ENCODE results near the gene CACNG7. TPM values are rescaled to one million over a fixed set of nuclear protein-coding genes. Genes with fewer than 3 reads are reported as not detected.
A peak's percentile ranks its signal among the peaks of the same experiment; 100 is the strongest.

CACNG7 gene
- total and polyA plus RNA-seq, 7 experiments from 2014 or later: not detected

GRCh38 chr19:53962887-53963431 is 53.9 kb downstream of the CACNG7 start, which contains the start of gene CACNG8:
Gene CACNG8 (plus strand): TSS chr19:53962937.
- peaks cover 0 to 1% of the 10 kb centered on the region in 2 donors for H3K27me3 ChIP-seq (ENCODE audit: control insufficient read depth in 2 of 2, insufficient read depth in 2 of 2, low read length in 2 of 2)
- CTCF ChIA-PET: no interaction called here
- H3K36me3 ChIP-seq (ENCODE audit: control insufficient read depth in 2 of 3, insufficient read depth in 3 of 3, low read length in 3 of 3): no peaks in the 10 kb centered on the region
- Mint-ChIP-seq H3K36me3 (peaks cover 0 to 12% (median 0%) of the 10 kb centered on the region in 5 donors), H3K4me3 (peak within 1 kb of the TSS in 1 of 10 donors; percentile 20), H3K4me1 (peaks cover 2 to 27% (median 12%) of the 10 kb centered on the region in 7 donors), H3K9me3 (peaks cover 0 to 12% (median 0%) of the 10 kb centered on the region in 11 donors), H3K27me3 (peaks cover 64 to 84% (median 76%) of the 10 kb centered on the region in 5 donors), H3K27ac (no peak within 1 kb of the TSS)
- no peak within 1 kb of the TSS for H3K27ac ChIP-seq (ENCODE audit: low read depth, low read length)
- H3K4me3 ChIP-seq (ENCODE audit: low read length): no peak within 1 kb of the TSS
- DNase-seq (no peak), ATAC-seq (no peak)
- POLR2A ChIA-PET: no interaction called here
- H3K4me1 ChIP-seq (ENCODE audit: control insufficient read depth in 2 of 2, insufficient read depth in 2 of 2, low read length in 2 of 2): no peaks in the 10 kb centered on the region
- no peaks in the 10 kb centered on the region for H3K9me3 ChIP-seq (ENCODE audit: control insufficient read depth in 2 of 3, low read length in 3 of 3)
- intact Hi-C loops (cut with micrococcal nuclease): no loop called here

- POLR2A ChIA-PET: no interaction called here
- peaks cover 45 to 79% (median 59%) of the 10 kb centered on the region in 5 donors for H3K27me3 Mint-ChIP-seq
Observed at GRCh38 chr19:53965091-53965490, 56.0 kb downstream of the CACNG7 start.

GRCh38 chr19:53966931-53967330 is 57.9 kb downstream of the CACNG7 start:
- Histone ChIP-seq H3K27ac (ENCODE audit: low read depth, low read length) (no peak overlapping the region), H3K4me3 (ENCODE audit: low read length) (no peak overlapping the region), H3K36me3 (ENCODE audit: control insufficient read depth in 2 of 3, insufficient read depth in 3 of 3, low read length in 3 of 3) (no peaks in the 10 kb centered on the region), H3K27me3 (ENCODE audit: control insufficient read depth in 2 of 2, insufficient read depth in 2 of 2, low read length in 2 of 2) (no peaks in the 10 kb centered on the region), H3K4me1 (ENCODE audit: control insufficient read depth in 2 of 2, insufficient read depth in 2 of 2, low read length in 2 of 2) (no peaks in the 10 kb centered on the region), H3K9me3 (ENCODE audit: control insufficient read depth in 2 of 3, low read length in 3 of 3) (no peaks in the 10 kb centered on the region)
- Mint-ChIP-seq H3K4me1 (peaks cover 0 to 13% (median 4%) of the 10 kb centered on the region in 7 donors), H3K27me3 (peaks cover 28 to 74% (median 47%) of the 10 kb centered on the region in 5 donors), H3K36me3 (peaks cover 0 to 12% (median 0%) of the 10 kb centered on the region in 5 donors), H3K4me3 (no peak overlapping the region), H3K27ac (no peak overlapping the region), H3K9me3 (peaks cover 0 to 3% (median 0%) of the 10 kb centered on the region in 11 donors)
- ATAC-seq: no peak
- intact Hi-C loops (cut with micrococcal nuclease): no loop called here
- CTCF ChIA-PET: no interaction called here
- POLR2A ChIA-PET: no interaction called here
- DNase-seq: no peak

More at GRCh38 chr19:53965091-53965490, 56.0 kb downstream of the CACNG7 start:
- ATAC-seq (no peak), DNase-seq (no peak)
- no peak overlapping the region for H3K27ac ChIP-seq (ENCODE audit: low read depth, low read length)
- Mint-ChIP-seq H3K4me3 (peak overlapping the region in 1 of 10 donors; percentile 61), H3K27ac (no peak overlapping the region), H3K9me3 (peaks cover 0 to 11% (median 0%) of the 10 kb centered on the region in 11 donors), H3K36me3 (peaks cover 0 to 12% (median 0%) of the 10 kb centered on the region in 5 donors), H3K4me1 (peaks cover 0 to 24% (median 8%) of the 10 kb centered on the region in 7 donors)
- H3K36me3 ChIP-seq (ENCODE audit: control insufficient read depth in 2 of 3, insufficient read depth in 3 of 3, low read length in 3 of 3): no peaks in the 10 kb centered on the region
- H3K9me3 ChIP-seq (ENCODE audit: control insufficient read depth in 2 of 3, low read length in 3 of 3): no peaks in the 10 kb centered on the region
- intact Hi-C loops (cut with micrococcal nuclease): no loop called here
- H3K27me3 ChIP-seq (ENCODE audit: control insufficient read depth in 2 of 2, insufficient read depth in 2 of 2, low read length in 2 of 2): no peaks in the 10 kb centered on the region
- H3K4me1 ChIP-seq (ENCODE audit: control insufficient read depth in 2 of 2, insufficient read depth in 2 of 2, low read length in 2 of 2): no peaks in the 10 kb centered on the region
- H3K4me3 ChIP-seq (ENCODE audit: low read length): no peak overlapping the region
- CTCF ChIA-PET: no interaction called here

DNA sequence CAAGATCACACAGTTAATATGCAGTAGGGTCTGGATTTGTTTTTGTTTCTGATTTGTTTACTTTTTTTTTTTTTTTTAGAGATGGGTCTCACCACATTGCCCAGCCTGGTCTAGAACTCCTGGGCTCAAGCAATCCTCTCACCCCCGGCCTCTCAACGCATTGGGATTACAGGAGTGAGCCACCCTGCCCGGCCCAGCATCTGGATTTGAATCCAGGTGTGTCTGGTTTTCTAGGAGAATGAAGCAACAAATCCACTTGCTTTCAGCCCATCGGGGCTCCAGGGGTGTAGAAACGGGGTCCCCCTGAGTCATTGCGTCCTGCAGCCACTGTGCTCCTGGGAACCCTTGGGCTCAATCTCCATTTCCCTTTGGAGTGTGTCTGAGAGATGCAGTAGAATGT is 60.3 kb downstream of the CACNG7 start:
- CTCF ChIA-PET: no interaction called here
- no peak overlapping the region for H3K4me3 Mint-ChIP-seq
- peaks cover 0 to 3% (median 0%) of the 10 kb centered on the region in 11 donors for H3K9me3 Mint-ChIP-seq
- ATAC-seq (no peak), DNase-seq (no peak)
- H3K27me3 Mint-ChIP-seq: peaks cover 15 to 75% (median 39%) of the 10 kb centered on the region in 5 donors
- peaks cover 0 to 6% (median 2%) of the 10 kb centered on the region in 7 donors for H3K4me1 Mint-ChIP-seq
- Histone ChIP-seq H3K4me3 (ENCODE audit: low read length) (no peak overlapping the region), H3K27ac (ENCODE audit: low read depth, low read length) (no peak overlapping the region), H3K4me1 (ENCODE audit: control insufficient read depth in 2 of 2, insufficient read depth in 2 of 2, low read length in 2 of 2) (no peaks in the 10 kb centered on the region), H3K36me3 (ENCODE audit: control insufficient read depth in 2 of 3, insufficient read depth in 3 of 3, low read length in 3 of 3) (no peaks in the 10 kb centered on the region), H3K27me3 (ENCODE audit: control insufficient read depth in 2 of 2, insufficient read depth in 2 of 2, low read length in 2 of 2) (no peaks in the 10 kb centered on the region), H3K9me3 (ENCODE audit: control insufficient read depth in 2 of 3, low read length in 3 of 3) (no peaks in the 10 kb centered on the region)
- intact Hi-C loops (cut with micrococcal nuclease): no loop called here
- POLR2A ChIA-PET: no interaction called here
- H3K27ac Mint-ChIP-seq: no peak overlapping the region
- H3K36me3 Mint-ChIP-seq: peaks cover 0 to 6% (median 0%) of the 10 kb centered on the region in 5 donors

- Mint-ChIP-seq H3K9me3 (peaks cover 0 to 3% (median 0%) of the 10 kb centered on the region in 11 donors), H3K4me1 (no peaks in the 10 kb centered on the region), H3K27me3 (peaks cover 0 to 69% (median 31%) of the 10 kb centered on the region in 5 donors), H3K36me3 (no peaks in the 10 kb centered on the region), H3K4me3 (no peak overlapping the region), H3K27ac (no peak overlapping the region)
- no peak overlapping the region for H3K4me3 ChIP-seq (ENCODE audit: low read length)
- CTCF ChIA-PET: interaction anchor here (0.7 kb wide), 1 partner anchor 1437 kb away, joined by 3 read pairs; no protein-coding TSS in a partner anchor
- DNase-seq (no peak), ATAC-seq (peak; percentile 50)
- intact Hi-C loops (cut with micrococcal nuclease): loop anchor here in 1 of 2 donors (10.0 kb wide), 1 partner anchor 67 kb away; the partner anchor contains the start of gene CACNG7
- POLR2A ChIA-PET: no interaction called here
- H3K36me3 ChIP-seq (ENCODE audit: control insufficient read depth in 2 of 3, insufficient read depth in 3 of 3, low read length in 3 of 3): no peaks in the 10 kb centered on the region
- H3K27me3 ChIP-seq (ENCODE audit: control insufficient read depth in 2 of 2, insufficient read depth in 2 of 2, low read length in 2 of 2): no peaks in the 10 kb centered on the region
- no peak overlapping the region for H3K27ac ChIP-seq (ENCODE audit: low read depth, low read length)
- H3K4me1 ChIP-seq (ENCODE audit: control insufficient read depth in 2 of 2, insufficient read depth in 2 of 2, low read length in 2 of 2): no peaks in the 10 kb centered on the region
- H3K9me3 ChIP-seq (ENCODE audit: control insufficient read depth in 2 of 3, low read length in 3 of 3): no peaks in the 10 kb centered on the region
Observed at GRCh38 chr19:53971673-53972072, 62.6 kb downstream of the CACNG7 start.

GRCh38 chr19:53977429-53977990 is 68.4 kb downstream of the CACNG7 start:
- H3K9me3 Mint-ChIP-seq: peaks cover 0 to 24% (median 9%) of the 10 kb centered on the region in 11 donors
- H3K4me1 ChIP-seq (ENCODE audit: control insufficient read depth in 2 of 2, insufficient read depth in 2 of 2, low read length in 2 of 2): peaks cover 0 to 5% of the 10 kb centered on the region in 2 donors
- H3K27ac ChIP-seq (ENCODE audit: low read depth, low read length): no peak overlapping the region
- peak overlapping the region; percentile 73 to 90 (median 83) for H3K4me3 Mint-ChIP-seq
- H3K4me3 ChIP-seq (ENCODE audit: low read length): peak overlapping the region; percentile 42
- peaks cover 0 to 4% (median 0%) of the 10 kb centered on the region in 3 experiments for H3K9me3 ChIP-seq (ENCODE audit: control insufficient read depth in 2 of 3, low read length in 3 of 3)
- intact Hi-C loops (cut with micrococcal nuclease): loop anchor here (1.0 to 10.0 kb wide), 6 partner anchors 70 to 140 kb away; partner anchors contain the start of genes CACNG7 (in 2 of the 2), PRPF31 (in 2 of the 2), TFPT (in 2 of the 2) and MYADM (in 1 of the 2)
- peaks cover 3 to 15% (median 11%) of the 10 kb centered on the region in 5 donors for H3K36me3 Mint-ChIP-seq
- peak overlapping the region in 2 of 9 donors; percentile 21 to 50 for H3K27ac Mint-ChIP-seq
- ChIA-PET CTCF (no interaction called here), POLR2A (no interaction called here)
- DNase-seq (peak; percentile 34 to 69 (median 59)), ATAC-seq (peak; percentile 83)
- H3K4me1 Mint-ChIP-seq: peaks cover 14 to 41% (median 30%) of the 10 kb centered on the region in 7 donors
- H3K27me3 ChIP-seq (ENCODE audit: control insufficient read depth in 2 of 2, insufficient read depth in 2 of 2, low read length in 2 of 2): peaks cover 6 to 16% of the 10 kb centered on the region in 2 donors
- H3K27me3 Mint-ChIP-seq: peaks cover 48 to 70% (median 61%) of the 10 kb centered on the region in 5 donors
- no peaks in the 10 kb centered on the region for H3K36me3 ChIP-seq (ENCODE audit: control insufficient read depth in 2 of 3, insufficient read depth in 3 of 3, low read length in 3 of 3)
